ENCODE data around the gene GRID1.

GRCh38 chr10:86164960-86165630 lies 201.5 kb downstream of the GRID1 start:
- TF ChIP-seq POLR2AphosphoS5 (IDR thresholded peaks at IDR 0.05) (no peak), EP300 (IDR thresholded peaks at IDR 0.05) (no peak), POLR2A (IDR thresholded peaks at IDR 0.05) (no peak)
- TF ChIP-seq, protein P1, sequence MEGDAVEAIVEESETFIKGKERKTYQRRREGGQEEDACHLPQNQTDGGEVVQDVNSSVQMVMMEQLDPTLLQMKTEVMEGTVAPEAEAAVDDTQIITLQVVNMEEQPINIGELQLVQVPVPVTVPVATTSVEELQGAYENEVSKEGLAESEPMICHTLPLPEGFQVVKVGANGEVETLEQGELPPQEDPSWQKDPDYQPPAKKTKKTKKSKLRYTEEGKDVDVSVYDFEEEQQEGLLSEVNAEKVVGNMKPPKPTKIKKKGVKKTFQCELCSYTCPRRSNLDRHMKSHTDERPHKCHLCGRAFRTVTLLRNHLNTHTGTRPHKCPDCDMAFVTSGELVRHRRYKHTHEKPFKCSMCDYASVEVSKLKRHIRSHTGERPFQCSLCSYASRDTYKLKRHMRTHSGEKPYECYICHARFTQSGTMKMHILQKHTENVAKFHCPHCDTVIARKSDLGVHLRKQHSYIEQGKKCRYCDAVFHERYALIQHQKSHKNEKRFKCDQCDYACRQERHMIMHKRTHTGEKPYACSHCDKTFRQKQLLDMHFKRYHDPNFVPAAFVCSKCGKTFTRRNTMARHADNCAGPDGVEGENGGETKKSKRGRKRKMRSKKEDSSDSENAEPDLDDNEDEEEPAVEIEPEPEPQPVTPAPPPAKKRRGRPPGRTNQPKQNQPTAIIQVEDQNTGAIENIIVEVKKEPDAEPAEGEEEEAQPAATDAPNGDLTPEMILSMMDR (IDR thresholded peaks at IDR 0.05): no peak
